Mammary epithelial cell (primary cell): ENCODE results near the gene CAGE1.

Source experiments
- EZH2 ChIP-seq: IDR thresholded peaks from 2 replicates; pipeline ENCODE4 v1.6.1; 2012; ENCODE audit warnings: low read length, inconsistent platforms, borderline replicate concordance
- TF ChIP-seq, protein P1 (sequence below), 2 donors: IDR thresholded peaks in 1 of 2; conservative IDR thresholded peaks in 1 of 2; 2 replicates each; pipeline ENCODE4 v1.5.1; 2011 to 2012; ENCODE audit warnings: inconsistent platforms in 2 of 2, low read length in 2 of 2, mild to moderate bottlenecking in 2 of 2, control low read depth in 1 of 2, low read depth in 1 of 2; ENCODE audit not compliant: insufficient read depth in 1 of 2; ENCODE audit errors: extremely low read depth in 1 of 2

GRCh38 chr6:7343546-7344475 is 45.7 kb downstream of the CAGE1 start:
- TF ChIP-seq, protein P1, sequence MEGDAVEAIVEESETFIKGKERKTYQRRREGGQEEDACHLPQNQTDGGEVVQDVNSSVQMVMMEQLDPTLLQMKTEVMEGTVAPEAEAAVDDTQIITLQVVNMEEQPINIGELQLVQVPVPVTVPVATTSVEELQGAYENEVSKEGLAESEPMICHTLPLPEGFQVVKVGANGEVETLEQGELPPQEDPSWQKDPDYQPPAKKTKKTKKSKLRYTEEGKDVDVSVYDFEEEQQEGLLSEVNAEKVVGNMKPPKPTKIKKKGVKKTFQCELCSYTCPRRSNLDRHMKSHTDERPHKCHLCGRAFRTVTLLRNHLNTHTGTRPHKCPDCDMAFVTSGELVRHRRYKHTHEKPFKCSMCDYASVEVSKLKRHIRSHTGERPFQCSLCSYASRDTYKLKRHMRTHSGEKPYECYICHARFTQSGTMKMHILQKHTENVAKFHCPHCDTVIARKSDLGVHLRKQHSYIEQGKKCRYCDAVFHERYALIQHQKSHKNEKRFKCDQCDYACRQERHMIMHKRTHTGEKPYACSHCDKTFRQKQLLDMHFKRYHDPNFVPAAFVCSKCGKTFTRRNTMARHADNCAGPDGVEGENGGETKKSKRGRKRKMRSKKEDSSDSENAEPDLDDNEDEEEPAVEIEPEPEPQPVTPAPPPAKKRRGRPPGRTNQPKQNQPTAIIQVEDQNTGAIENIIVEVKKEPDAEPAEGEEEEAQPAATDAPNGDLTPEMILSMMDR (conservative IDR thresholded peaks at IDR 0.05 in 1 of 2, IDR thresholded peaks at IDR 0.05 in 1 of 2; ENCODE audit: extremely low read depth in 1 of 2, insufficient read depth in 1 of 2, low read depth in 1 of 2, low read length in 2 of 2): no peak
- no peak for TF ChIP-seq EZH2
